Measurements from ENCODE around the gene REC114. TPM values are rescaled to one million over a fixed set of nuclear protein-coding genes. Genes with fewer than 3 reads are reported as not detected.

REC114 gene
- polyA plus RNA-seq, 1 donor (not counting 4 experiments of a cell fraction or from before 2014, with no cell fraction given): not detected

DNA sequence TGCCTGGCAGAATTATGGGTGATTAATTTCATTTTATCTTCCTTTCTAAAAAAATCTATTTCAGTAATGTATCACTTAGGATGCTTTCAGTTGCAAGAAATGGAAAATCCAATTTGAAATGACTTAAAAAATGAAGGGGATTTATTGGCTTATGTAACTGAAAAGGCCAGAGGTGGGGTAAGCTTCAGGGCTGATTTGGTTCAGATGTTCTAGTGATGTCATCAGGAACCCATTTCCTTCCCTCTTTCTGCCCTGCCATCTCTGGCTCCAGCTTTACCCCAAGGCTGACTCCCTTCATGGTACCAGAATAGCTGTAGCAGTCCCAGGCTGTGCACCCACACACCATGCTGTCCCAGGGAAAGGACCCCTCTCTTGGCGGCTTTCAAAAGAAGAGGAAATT lies 18.5 kb upstream of the REC114 start:
- Histone ChIP-seq H3K9ac (ENCODE audit: control insufficient read depth, extremely low read depth, insufficient read depth, low read length) (no peak overlapping the region), H3K9me1 (ENCODE audit: control insufficient read depth, extremely low read depth, insufficient read depth, low read length) (no peaks in the 10 kb centered on the region), H3K4me2 (ENCODE audit: control insufficient read depth, extremely low read depth, insufficient read depth, low read depth, low read length) (no peak overlapping the region), H3K4me3 (ENCODE audit: control insufficient read depth in 2 of 3, extremely low read depth in 1 of 3, insufficient read depth in 2 of 3, low read depth in 1 of 3, low read length in 3 of 3) (no peak overlapping the region), H3K36me3 (ENCODE audit: control insufficient read depth in 2 of 2, extremely low read depth in 1 of 2, insufficient read depth in 2 of 2, low read length in 2 of 2) (no peaks in the 10 kb centered on the region), H2AFZ (ENCODE audit: control insufficient read depth, low read length) (no peak overlapping the region), H3K9me3 (ENCODE audit: control insufficient read depth, low read depth, low read length) (no peaks in the 10 kb centered on the region), H3K4me1 (ENCODE audit: control insufficient read depth, extremely low read depth, insufficient read depth, low read length) (no peaks in the 10 kb centered on the region), H3K27me3 (ENCODE audit: control insufficient read depth, extremely low read depth, insufficient read depth, low read length) (peaks cover 4% of the 10 kb centered on the region), H4K20me1 (ENCODE audit: control insufficient read depth, extremely low read depth, insufficient read depth, low read length) (no peaks in the 10 kb centered on the region), H3K27ac (ENCODE audit: control insufficient read depth, insufficient read depth, low read length) (no peak overlapping the region), H3K79me2 (ENCODE audit: control insufficient read depth, insufficient read depth, low read length) (no peaks in the 10 kb centered on the region)
- TF ChIP-seq, protein P1, sequence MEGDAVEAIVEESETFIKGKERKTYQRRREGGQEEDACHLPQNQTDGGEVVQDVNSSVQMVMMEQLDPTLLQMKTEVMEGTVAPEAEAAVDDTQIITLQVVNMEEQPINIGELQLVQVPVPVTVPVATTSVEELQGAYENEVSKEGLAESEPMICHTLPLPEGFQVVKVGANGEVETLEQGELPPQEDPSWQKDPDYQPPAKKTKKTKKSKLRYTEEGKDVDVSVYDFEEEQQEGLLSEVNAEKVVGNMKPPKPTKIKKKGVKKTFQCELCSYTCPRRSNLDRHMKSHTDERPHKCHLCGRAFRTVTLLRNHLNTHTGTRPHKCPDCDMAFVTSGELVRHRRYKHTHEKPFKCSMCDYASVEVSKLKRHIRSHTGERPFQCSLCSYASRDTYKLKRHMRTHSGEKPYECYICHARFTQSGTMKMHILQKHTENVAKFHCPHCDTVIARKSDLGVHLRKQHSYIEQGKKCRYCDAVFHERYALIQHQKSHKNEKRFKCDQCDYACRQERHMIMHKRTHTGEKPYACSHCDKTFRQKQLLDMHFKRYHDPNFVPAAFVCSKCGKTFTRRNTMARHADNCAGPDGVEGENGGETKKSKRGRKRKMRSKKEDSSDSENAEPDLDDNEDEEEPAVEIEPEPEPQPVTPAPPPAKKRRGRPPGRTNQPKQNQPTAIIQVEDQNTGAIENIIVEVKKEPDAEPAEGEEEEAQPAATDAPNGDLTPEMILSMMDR (optimal IDR thresholded peaks at IDR 0.05 in 1 of 3, IDR thresholded peaks at IDR 0.05 in 1 of 3, conservative IDR thresholded peaks at IDR 0.05 in 1 of 3; ENCODE audit: extremely low read depth in 1 of 3, insufficient read depth in 2 of 3, low read length in 3 of 3): no peak
- TF ChIP-seq EZH2 (IDR thresholded peaks at IDR 0.05; ENCODE audit: low read length): no peak
- no peak for FAIRE-seq
- dilution Hi-C loops (cut with MboI; ENCODE audit: extremely low pct_ligation_motif_present, low sequenced_read_pairs): no loop called here
- DNase-seq (ENCODE audit: low read depth, low spot score): no peak

DNA sequence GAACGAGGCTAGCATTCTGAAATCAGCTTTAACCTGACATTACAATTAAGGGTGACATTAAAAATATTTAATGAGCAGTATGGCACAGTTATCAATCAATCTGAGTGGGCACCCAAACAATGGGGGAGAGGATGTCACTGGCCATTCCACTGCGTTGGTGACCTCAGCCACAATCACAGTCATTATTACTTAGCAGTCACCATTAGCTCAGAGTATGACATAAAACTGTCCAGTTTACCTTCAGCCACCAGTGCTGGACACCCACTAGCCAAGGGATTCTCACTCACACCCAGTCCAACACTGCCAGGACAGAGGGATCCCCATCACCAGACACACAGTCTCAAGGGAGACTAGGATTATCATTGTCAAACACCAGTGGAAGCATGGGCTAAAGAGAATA lies 17.5 kb upstream of the REC114 start:
- Histone ChIP-seq H3K9me1 (ENCODE audit: control insufficient read depth, extremely low read depth, insufficient read depth, low read length) (no peaks in the 10 kb centered on the region), H3K4me1 (ENCODE audit: control insufficient read depth, extremely low read depth, insufficient read depth, low read length) (no peaks in the 10 kb centered on the region), H3K36me3 (ENCODE audit: control insufficient read depth in 2 of 2, extremely low read depth in 1 of 2, insufficient read depth in 2 of 2, low read length in 2 of 2) (no peaks in the 10 kb centered on the region), H3K4me3 (ENCODE audit: control insufficient read depth in 2 of 3, extremely low read depth in 1 of 3, insufficient read depth in 2 of 3, low read depth in 1 of 3, low read length in 3 of 3) (no peak overlapping the region), H3K79me2 (ENCODE audit: control insufficient read depth, insufficient read depth, low read length) (no peaks in the 10 kb centered on the region), H3K4me2 (ENCODE audit: control insufficient read depth, extremely low read depth, insufficient read depth, low read depth, low read length) (no peak overlapping the region), H2AFZ (ENCODE audit: control insufficient read depth, low read length) (no peak overlapping the region), H4K20me1 (ENCODE audit: control insufficient read depth, extremely low read depth, insufficient read depth, low read length) (no peaks in the 10 kb centered on the region), H3K9me3 (ENCODE audit: control insufficient read depth, low read depth, low read length) (no peaks in the 10 kb centered on the region), H3K27me3 (ENCODE audit: control insufficient read depth, extremely low read depth, insufficient read depth, low read length) (peaks cover 4% of the 10 kb centered on the region), H3K27ac (ENCODE audit: control insufficient read depth, insufficient read depth, low read length) (no peak overlapping the region), H3K9ac (ENCODE audit: control insufficient read depth, extremely low read depth, insufficient read depth, low read length) (no peak overlapping the region)
- DNase-seq (ENCODE audit: low read depth, low spot score) (no peak), FAIRE-seq (no peak)
- TF ChIP-seq EZH2 (IDR thresholded peaks at IDR 0.05; ENCODE audit: low read length): no peak
- TF ChIP-seq, protein P1 (optimal IDR thresholded peaks at IDR 0.05 in 1 of 3, IDR thresholded peaks at IDR 0.05 in 1 of 3, conservative IDR thresholded peaks at IDR 0.05 in 1 of 3; ENCODE audit: extremely low read depth in 1 of 3, insufficient read depth in 2 of 3, low read length in 3 of 3): no peak
- dilution Hi-C loops (cut with MboI; ENCODE audit: extremely low pct_ligation_motif_present, low sequenced_read_pairs): no loop called here
